PC-3 (cell line): ENCODE data around the gene GP1BB. TPM values are rescaled to one million over a fixed set of nuclear protein-coding genes. Genes with fewer than 3 reads are reported as not detected.

Experiments
- ATAC-seq: fragments of 200-7000 bp; cut with Tn5 transposase; 2 replicates; pipeline ENCODE4 v1.9.1; 2020; ENCODE audit warnings: mild to moderate bottlenecking, moderate library complexity
- BruUV-seq: library from RNA; stranded (reverse); fragments of 400-500 nt; replicated peaks from 2 replicates; lab custom pipeline; 2021; lab: Mats Ljungman, UMichigan
- CTCF ChIA-PET: fragments of 300-600 bp; sonication (Branson Sonifier 250); formaldehyde crosslinking; loops from one replicate; lab custom pipeline; 2022; ENCODE audit warnings: antibody characterized with exemption; lab: Charles Lee
- POLR2A ChIA-PET: fragments of 300-600 bp; sonication (Branson Sonifier 250); formaldehyde crosslinking; loops from one replicate; lab custom pipeline; 2022; ENCODE audit warnings: antibody characterized with exemption; ENCODE audit not compliant: unreplicated experiment; lab: Charles Lee
- DNase-seq: peaks from one replicate; pipeline ENCODE4 v3.0.0-alpha.2; 2015
- H2AFZ ChIP-seq: fragments of 300-600 bp; sonication (generic); 2 replicates; pipeline ENCODE4 v1.6.0; 2016; ENCODE audit warnings: antibody characterized with exemption, low read length
- H3F3A ChIP-seq: fragments of 300-600 bp; sonication (generic); one replicate; pipeline ENCODE4 v1.6.0; 2017; ENCODE audit warnings: antibody characterized with exemption, low read length, control low read depth, mild to moderate bottlenecking; ENCODE audit not compliant: unreplicated experiment
- H3K27ac ChIP-seq: fragments of 300-600 bp; sonication (generic); 2 replicates; pipeline ENCODE4 v1.5.1; 2016; ENCODE audit warnings: mild to moderate bottlenecking, low read length
- H3K27me3 ChIP-seq: fragments of 300-600 bp; sonication (generic); 2 replicates; pipeline ENCODE4 v1.6.1; 2016; ENCODE audit warnings: low read length, mixed read lengths
- H3K36me3 ChIP-seq: fragments of 300-600 bp; sonication (generic); 2 replicates; pipeline ENCODE4 v1.6.1; 2016; ENCODE audit warnings: low read depth, mixed run types, low read length, mixed read lengths
- H3K4me1 ChIP-seq: fragments of 300-600 bp; sonication (generic); 2 replicates; pipeline ENCODE4 v1.5.1; 2016; ENCODE audit warnings: low read length; ENCODE audit not compliant: insufficient read depth
- H3K4me2 ChIP-seq: fragments of 300-600 bp; sonication (generic); 2 replicates; pipeline ENCODE4 v1.6.0; 2016; ENCODE audit warnings: low read length
- H3K4me3 ChIP-seq: fragments of 300-600 bp; sonication (generic); 2 replicates; pipeline ENCODE4 v1.5.1; 2016; ENCODE audit warnings: mild to moderate bottlenecking, low read length, mixed read lengths
- H3K79me2 ChIP-seq: fragments of 300-600 bp; sonication (generic); 2 replicates; pipeline ENCODE4 v1.6.1; 2017; ENCODE audit warnings: low read length, mixed read lengths
- H3K9ac ChIP-seq: fragments of 300-600 bp; sonication (generic); 2 replicates; pipeline ENCODE4 v1.6.0; 2016; ENCODE audit warnings: mild to moderate bottlenecking, low read length
- H3K9me2 ChIP-seq: fragments of 300-600 bp; sonication (generic); replicated peaks from 2 replicates; pipeline ENCODE4 v1.6.1; 2016; ENCODE audit warnings: mixed run types, low read length, mixed read lengths
- H3K9me3 ChIP-seq: fragments of 300-600 bp; sonication (generic); 2 replicates; pipeline ENCODE4 v1.6.1; 2016; ENCODE audit warnings: low read length, mixed read lengths
- H4K20me1 ChIP-seq: fragments of 300-600 bp; sonication (generic); 2 replicates; pipeline ENCODE4 v1.6.1; 2016; ENCODE audit warnings: low read length, mixed read lengths
- CTCF ChIP-seq: fragments of 300-600 bp; sonication (generic); conservative IDR thresholded peaks from 2 replicates; pipeline ENCODE4 v1.5.1; 2017; ENCODE audit warnings: antibody characterized with exemption, low read depth, mild to moderate bottlenecking, low read length
- EZH2 ChIP-seq: fragments of 300-600 bp; sonication (generic); IDR thresholded peaks from one replicate; pipeline ENCODE4 v1.6.1; 2017; ENCODE audit warnings: antibody characterized with exemption, mild to moderate bottlenecking, low read length; ENCODE audit not compliant: unreplicated experiment
- EZH2phosphoT487 ChIP-seq: fragments of 300-600 bp; sonication (generic); IDR thresholded peaks from 2 replicates; pipeline ENCODE4 v1.6.1; 2018; ENCODE audit warnings: mild to moderate bottlenecking, antibody characterized with exemption, low read length, borderline replicate concordance
- intact Hi-C: fragments of 100-400 bp; cut with micrococcal nuclease; formaldehyde crosslinking; loops from 2 replicates; pipeline ENCODE4 v1.9.0; 2023
- total RNA-seq: library from RNA; depleted of rRNA; stranded (reverse); fragments of >200 nt; gene quantifications from 2 replicates; pipeline ENCODE4 v1.2.3, GENCODE V29; 2014

The GP1BB gene
- total RNA-seq, 1 experiment from 2014 or later, result 0.80 TPM

GRCh38 chr22:19770349-19771220, 47.2 kb downstream of the GP1BB start:
- Histone ChIP-seq H3K9me2 (no peaks in the 10 kb centered on the region), H3K27ac (no peak overlapping the region), H3F3A (no peaks in the 10 kb centered on the region), H3K4me3 (no peak overlapping the region), H3K4me1 (no peaks in the 10 kb centered on the region), H3K36me3 (no peaks in the 10 kb centered on the region), H3K79me2 (no peaks in the 10 kb centered on the region), H3K4me2 (no peak overlapping the region), H2AFZ (no peak overlapping the region), H4K20me1 (no peaks in the 10 kb centered on the region), H3K9ac (no peak overlapping the region), H3K27me3 (no peaks in the 10 kb centered on the region), H3K9me3 (no peaks in the 10 kb centered on the region)
- POLR2A ChIA-PET, result no interaction called here
- ATAC-seq, result no peak
- BruUV-seq, result no TSS peak
- CTCF ChIA-PET, result no interaction called here
- TF ChIP-seq EZH2 (no peak), CTCF (no peak), EZH2phosphoT487 (no peak)
- intact Hi-C loops, result no loop called here
- DNase-seq, result no peak

- BruUV-seq, result no TSS peak
- ATAC-seq (no peak), DNase-seq (no peak)
- Histone ChIP-seq H4K20me1 (no peaks in the 10 kb centered on the region), H3F3A (no peaks in the 10 kb centered on the region), H3K36me3 (no peaks in the 10 kb centered on the region), H3K9me2 (no peaks in the 10 kb centered on the region), H3K4me3 (no peak overlapping the region), H3K27me3 (no peaks in the 10 kb centered on the region), H3K4me1 (no peaks in the 10 kb centered on the region), H3K9ac (no peak overlapping the region), H2AFZ (no peak overlapping the region), H3K79me2 (no peaks in the 10 kb centered on the region), H3K9me3 (no peaks in the 10 kb centered on the region), H3K27ac (no peak overlapping the region), H3K4me2 (no peak overlapping the region)
- TF ChIP-seq EZH2phosphoT487 (no peak), CTCF (no peak), EZH2 (no peak)
- CTCF ChIA-PET, result no interaction called here
- POLR2A ChIA-PET, result no interaction called here
- intact Hi-C loops, result no loop called here
These were observed 49.0 kb downstream of the GP1BB start for GRCh38 chr22:19772422-19772672.
